A673 (cell line): ENCODE measurements around the gene IMMP1L. TPM values are rescaled to one million over a fixed set of nuclear protein-coding genes. Genes with fewer than 3 reads are reported as not detected.

Experiments
- BruUV-seq: library from RNA; stranded (reverse); fragments of 400-500 nt; replicated peaks from 2 replicates; lab custom pipeline; 2021; lab: Mats Ljungman, UMichigan
- CTCF ChIA-PET: fragments of 300-600 bp; sonication (Branson Sonifier 250); formaldehyde crosslinking; loops from one replicate; lab custom pipeline; 2022; ENCODE audit warnings: antibody characterized with exemption; lab: Charles Lee
- POLR2A ChIA-PET: fragments of 300-600 bp; sonication (Branson Sonifier 250); formaldehyde crosslinking; loops from one replicate; lab custom pipeline; 2022; ENCODE audit warnings: antibody characterized with exemption; ENCODE audit not compliant: low non-redundant PET; lab: Charles Lee
- DNase-seq: peaks from one replicate; pipeline ENCODE4 v3.0.0-alpha.2; 2015; ENCODE audit warnings: low spot score
- H3K27ac ChIP-seq: fragments of 200-600 bp; sonication (generic); 2 replicates; pipeline ENCODE4 v1.5.1; 2016; ENCODE audit warnings: mixed run types, low read depth, mild to moderate bottlenecking, mixed read lengths, antibody characterized with exemption, low read length; ENCODE audit not compliant: poor library complexity, severe bottlenecking
- H3K27me3 ChIP-seq: fragments of 200-600 bp; sonication (generic); replicated peaks from 2 replicates; pipeline ENCODE4 v1.6.1; 2017; ENCODE audit warnings: mixed run types, low read depth, mild to moderate bottlenecking, mixed read lengths, antibody characterized with exemption, low read length; ENCODE audit not compliant: insufficient read depth, poor library complexity
- H3K36me3 ChIP-seq: fragments of 200-600 bp; sonication (generic); 2 replicates; pipeline ENCODE4 v1.6.1; 2016; ENCODE audit warnings: mixed run types, mild to moderate bottlenecking, mixed read lengths, antibody characterized with exemption, low read length; ENCODE audit not compliant: insufficient read depth, poor library complexity, severe bottlenecking
- H3K4me1 ChIP-seq: fragments of 200-600 bp; sonication (generic); 2 replicates; pipeline ENCODE4 v1.6.1; 2017; ENCODE audit warnings: mixed run types, mild to moderate bottlenecking, mixed read lengths, antibody characterized with exemption, low read length; ENCODE audit not compliant: insufficient read depth, poor library complexity, severe bottlenecking
- H3K4me3 ChIP-seq: fragments of 200-600 bp; sonication (generic); 2 replicates; pipeline ENCODE4 v1.5.1; 2016; ENCODE audit warnings: low read depth, mixed run types, mild to moderate bottlenecking, mixed read lengths, low read length; ENCODE audit not compliant: poor library complexity, severe bottlenecking
- H3K9me3 ChIP-seq: fragments of 200-600 bp; sonication (generic); 2 replicates; pipeline ENCODE4 v1.6.1; 2016; ENCODE audit warnings: mixed run types, low read depth, mild to moderate bottlenecking, mixed read lengths, antibody characterized with exemption, low read length; ENCODE audit not compliant: poor library complexity, severe bottlenecking
- EZH2 ChIP-seq: fragments of 200-600 bp; sonication (generic); IDR thresholded peaks from 2 replicates; pipeline ENCODE4 v1.6.1; 2017; ENCODE audit warnings: borderline replicate concordance, low read depth, mild to moderate bottlenecking, mixed read lengths, antibody characterized with exemption, low read length; ENCODE audit not compliant: poor library complexity, severe bottlenecking
- intact Hi-C: fragments of 100-400 bp; cut with micrococcal nuclease; formaldehyde crosslinking; loops from one replicate; pipeline ENCODE4 v1.10.0; 2022; ENCODE audit not compliant: unreplicated experiment
- total RNA-seq: library from RNA; stranded (reverse); gene quantifications from 2 replicates; pipeline ENCODE4 v1.2.3, GENCODE V29; 2021
- TF ChIP-seq, protein P1 (sequence below): fragments of 300-800, 200-600 bp; sonication (generic); conservative IDR thresholded peaks from 2 replicates; pipeline ENCODE4 v1.5.1; 2017; ENCODE audit warnings: low read depth, mild to moderate bottlenecking, antibody characterized with exemption, low read length, moderate library complexity, mixed read lengths

IMMP1L gene
- total RNA-seq, 1 experiment from 2014 or later = 88.3 TPM

DNA sequence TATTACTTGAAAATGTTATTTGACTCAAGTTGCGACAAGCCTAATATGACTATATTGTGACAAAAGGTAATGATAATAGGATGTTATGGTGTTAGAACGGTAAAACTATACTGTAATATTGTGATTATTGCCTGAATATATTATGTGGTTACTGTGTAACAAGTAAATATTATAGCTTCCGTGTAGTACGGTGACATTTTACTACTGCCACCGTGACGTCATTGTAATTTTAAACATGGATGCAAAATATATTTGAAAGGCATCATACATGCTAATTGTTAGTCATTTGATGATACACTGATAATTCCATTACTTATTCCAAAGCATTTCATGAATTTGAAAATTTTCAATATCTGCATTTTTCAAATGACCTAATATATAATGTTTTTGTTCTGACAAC lies 2.7 kb upstream of the IMMP1L start:
- ChIA-PET CTCF (no interaction called here), POLR2A (no interaction called here)
- Histone ChIP-seq H3K27ac (no peak overlapping the region), H3K9me3 (no peaks in the 10 kb centered on the region), H3K4me3 (no peak overlapping the region), H3K4me1 (peaks cover 24% of the 10 kb centered on the region), H3K27me3 (no peaks in the 10 kb centered on the region), H3K36me3 (no peaks in the 10 kb centered on the region)
- intact Hi-C loops = no loop called here
- TF ChIP-seq EZH2 = no peak
- TF ChIP-seq, protein P1, sequence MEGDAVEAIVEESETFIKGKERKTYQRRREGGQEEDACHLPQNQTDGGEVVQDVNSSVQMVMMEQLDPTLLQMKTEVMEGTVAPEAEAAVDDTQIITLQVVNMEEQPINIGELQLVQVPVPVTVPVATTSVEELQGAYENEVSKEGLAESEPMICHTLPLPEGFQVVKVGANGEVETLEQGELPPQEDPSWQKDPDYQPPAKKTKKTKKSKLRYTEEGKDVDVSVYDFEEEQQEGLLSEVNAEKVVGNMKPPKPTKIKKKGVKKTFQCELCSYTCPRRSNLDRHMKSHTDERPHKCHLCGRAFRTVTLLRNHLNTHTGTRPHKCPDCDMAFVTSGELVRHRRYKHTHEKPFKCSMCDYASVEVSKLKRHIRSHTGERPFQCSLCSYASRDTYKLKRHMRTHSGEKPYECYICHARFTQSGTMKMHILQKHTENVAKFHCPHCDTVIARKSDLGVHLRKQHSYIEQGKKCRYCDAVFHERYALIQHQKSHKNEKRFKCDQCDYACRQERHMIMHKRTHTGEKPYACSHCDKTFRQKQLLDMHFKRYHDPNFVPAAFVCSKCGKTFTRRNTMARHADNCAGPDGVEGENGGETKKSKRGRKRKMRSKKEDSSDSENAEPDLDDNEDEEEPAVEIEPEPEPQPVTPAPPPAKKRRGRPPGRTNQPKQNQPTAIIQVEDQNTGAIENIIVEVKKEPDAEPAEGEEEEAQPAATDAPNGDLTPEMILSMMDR = no peak
- no peak for DNase-seq
- no TSS peak for BruUV-seq

DNA sequence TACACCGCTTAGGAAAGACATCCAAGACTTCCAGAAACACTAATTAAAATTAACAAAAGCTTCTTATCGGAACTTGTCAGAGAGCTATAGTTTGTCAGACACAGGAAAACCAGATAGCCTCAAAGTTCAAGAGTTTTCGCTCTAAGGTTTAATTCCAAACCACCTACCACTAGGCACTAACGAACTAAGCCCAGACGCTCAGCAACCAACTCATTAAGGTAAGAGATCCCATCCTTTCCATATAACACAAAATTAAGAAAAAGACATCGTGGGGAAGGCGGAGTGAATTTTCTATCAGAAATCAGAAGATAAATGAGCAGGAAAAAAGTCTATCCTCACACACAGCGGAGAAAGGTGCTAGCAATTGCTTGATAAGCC lies 382 bp downstream of the IMMP1L start:
- peaks cover 12% of the 10 kb centered on the region for H3K36me3 ChIP-seq
- DNase-seq = no peak
- ChIA-PET POLR2A (interaction anchor here (0.5 kb wide), 1 partner anchor 131 kb away, joined by 3 read pairs; no protein-coding TSS in a partner anchor), CTCF (no interaction called here)
- TF ChIP-seq, protein P1 = no peak
- H3K9me3 ChIP-seq = no peaks in the 10 kb centered on the region
- no peaks in the 10 kb centered on the region for H3K27me3 ChIP-seq
- H3K27ac ChIP-seq = peak overlapping the region; percentile 82
- H3K4me1 ChIP-seq = peaks cover 24% of the 10 kb centered on the region
- BruUV-seq = no TSS peak
- H3K4me3 ChIP-seq = peak overlapping the region; percentile 61
- intact Hi-C loops = loop anchor here (2.0 kb wide), 1 partner anchor 302 kb away; the partner anchor contains the start of gene PAX6

DNA sequence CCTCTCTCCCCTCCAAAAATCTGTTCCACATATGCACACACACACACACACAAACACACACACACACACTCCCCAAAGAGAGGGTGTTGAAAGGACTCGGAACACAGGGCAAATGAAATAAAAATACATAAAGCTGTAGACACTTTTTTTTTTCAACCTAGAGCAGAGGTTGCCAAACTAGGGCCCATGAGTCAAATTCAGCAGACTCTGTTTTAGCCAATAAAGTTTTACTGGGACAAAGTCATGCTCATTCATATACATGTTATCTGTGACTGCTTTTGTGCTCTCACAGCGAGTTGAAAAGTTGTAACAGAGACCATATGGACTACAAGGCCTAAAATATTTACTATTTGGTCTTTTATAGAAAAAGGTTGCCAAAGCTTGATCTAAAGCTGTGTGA lies 8.9 kb downstream of the IMMP1L start:
- intact Hi-C loops = no loop called here
- Histone ChIP-seq H3K27ac (no peak overlapping the region), H3K9me3 (peaks cover 2% of the 10 kb centered on the region), H3K4me1 (peaks cover 13% of the 10 kb centered on the region), H3K36me3 (peaks cover 18% of the 10 kb centered on the region), H3K27me3 (no peaks in the 10 kb centered on the region), H3K4me3 (no peak overlapping the region)
- POLR2A ChIA-PET = no interaction called here
- DNase-seq = peak; percentile 43
- CTCF ChIA-PET = no interaction called here
- TF ChIP-seq EZH2 = no peak
- TF ChIP-seq, protein P1 = no peak
- no TSS peak for BruUV-seq
